Measurements from ENCODE around the gene ATXN1. TPM values are rescaled to one million over a fixed set of nuclear protein-coding genes. Genes with fewer than 3 reads are reported as not detected.

The ATXN1 gene
- polyA plus RNA-seq, 1 of the 3 experiments (the other 2 are of a cell fraction) = 7.9 TPM

GRCh38 chr6:16764188-16764950 is 3.1 kb upstream of the ATXN1 start:
- Histone ChIP-seq H3K4me1 (ENCODE audit: control insufficient read depth in 1 of 2, insufficient read depth in 2 of 2, low read depth in 1 of 2, low read length in 1 of 2) (peaks cover 7 to 37% of the 10 kb centered on the region in 2 experiments), H3K9me3 (no peaks in the 10 kb centered on the region), H3K27ac (ENCODE audit: low read depth in 2 of 2, low read length in 1 of 2) (peak overlapping the region in 1 of 2 experiments; percentile 90; a peak in 3 of 4 replicates), H3K4me2 (peak overlapping the region; percentile 89; the same call in 1 of the 2 replicates), H3K36me3 (replicated peaks in 1 of 2; ENCODE audit: control insufficient read depth in 1 of 2, insufficient read depth in 2 of 2, low read length in 1 of 2) (no peaks in the 10 kb centered on the region), H3K4me3 (ENCODE audit: low read depth in 2 of 2, low read length in 1 of 2) (peak overlapping the region; percentile 58 to 72; a peak in 3 of 4 replicates), H3K9me2 (no peaks in the 10 kb centered on the region), H3K27me3 (ENCODE audit: insufficient read depth) (no peaks in the 10 kb centered on the region), H3K9ac (peak overlapping the region; percentile 71; the same call in 1 of the 2 replicates), H3F3A (replicated peaks; ENCODE audit: insufficient read depth) (peaks cover 57% of the 10 kb centered on the region), H3K79me2 (ENCODE audit: insufficient read depth) (peaks cover 45% of the 10 kb centered on the region), H2AFZ (ENCODE audit: low read depth) (no peak overlapping the region), H4K20me1 (ENCODE audit: insufficient read depth) (no peaks in the 10 kb centered on the region)
- WGBS (ENCODE audit: low lambda C conversion rate) = 79% methylated on average over 3 of the region's 3 CpGs
- TF ChIP-seq RAD21 (IDR thresholded peaks at IDR 0.05; ENCODE audit: low read length) (peak; percentile 65), SMC3 (IDR thresholded peaks at IDR 0.05; ENCODE audit: low read depth, low read length) (peak; percentile 61), USF2 (IDR thresholded peaks at IDR 0.05; ENCODE audit: borderline replicate concordance, low read depth, low read length) (no peak), IRF3 (IDR thresholded peaks at IDR 0.05; ENCODE audit: low read depth, low read length) (no peak), PBX3 (IDR thresholded peaks at IDR 0.05) (0 out of 2 replicates have a peak, but pooled peaks have one; percentile 14), GATA2 (CRISPR knock-in tag; IDR thresholded peaks at IDR 0.05) (no peak), CTCF (IDR thresholded peaks at IDR 0.05) (peak; percentile 75), MAX (IDR thresholded peaks at IDR 0.05; ENCODE audit: low read depth) (0 out of 2 replicates have a peak, but pooled peaks have one; percentile 19)
- peak; percentile 34 for DNase-seq
- ChIA-PET CTCF (interaction anchor here (0.7 to 4.3 kb wide), 24 partner anchors 9 to 432 kb away, joined by 3 to 49 read pairs (median 6); no protein-coding TSS in a partner anchor), POLR2A (no interaction called here)

Measured in SK-N-SH (cell line).